ENCODE data around the gene OR51E2.

- TF ChIP-seq CTCF (IDR thresholded peaks at IDR 0.05), result no peak
- no peak for TF ChIP-seq POLR2A (IDR thresholded peaks at IDR 0.05)
Measured at GRCh38 chr11:4643076-4643475, 54.6 kb downstream of the OR51E2 start.
